Peyer's patch (tissue), 4 donors: ENCODE results near the gene ARNT2.

Source experiments
- POLR2A ChIP-seq, 2 donors: fragments of 450-650 bp; IDR thresholded peaks; one replicate each; pipeline ENCODE4 v1.5.1; 2017; ENCODE audit warnings: antibody characterized with exemption in 2 of 2, mild to moderate bottlenecking in 2 of 2, moderate library complexity in 2 of 2
- TF ChIP-seq, protein P1 (sequence below), 6 experiments: fragments of 450-650 bp in 4 of 6; fragments of 200-600 bp in 2 of 6; sonication (generic) in 1 of 6; IDR thresholded peaks; one replicate each; pipeline ENCODE4 v1.5.1; 2017 to 2019; ENCODE audit warnings: antibody characterized with exemption in 6 of 6, mild to moderate bottlenecking in 3 of 6, moderate library complexity in 1 of 6

DNA sequence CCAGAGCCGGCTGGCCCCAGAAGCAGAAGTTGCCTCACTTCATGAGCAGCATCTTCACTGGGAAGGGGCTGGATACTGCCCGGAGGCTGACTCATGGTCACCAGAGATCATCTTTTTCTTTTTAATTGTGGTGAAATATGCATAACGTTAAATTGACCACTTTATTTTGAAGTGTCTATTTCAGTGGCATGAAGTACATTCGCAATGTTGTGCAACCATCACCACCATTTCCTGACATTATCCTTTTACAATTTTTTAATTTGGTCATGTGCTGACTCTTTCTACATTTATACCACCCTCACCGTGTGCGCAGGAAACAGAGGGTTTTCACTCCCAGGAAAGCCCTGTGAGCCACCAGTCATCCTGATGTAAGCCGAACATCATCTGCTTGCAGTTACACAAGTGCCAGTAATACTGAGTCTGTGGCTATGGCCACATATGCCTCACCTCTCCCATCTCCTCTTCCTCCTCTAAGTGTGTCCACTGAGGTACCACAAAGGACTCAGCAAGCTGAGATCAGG, 239.3 kb downstream of the ARNT2 start:
- TF ChIP-seq, protein P1, sequence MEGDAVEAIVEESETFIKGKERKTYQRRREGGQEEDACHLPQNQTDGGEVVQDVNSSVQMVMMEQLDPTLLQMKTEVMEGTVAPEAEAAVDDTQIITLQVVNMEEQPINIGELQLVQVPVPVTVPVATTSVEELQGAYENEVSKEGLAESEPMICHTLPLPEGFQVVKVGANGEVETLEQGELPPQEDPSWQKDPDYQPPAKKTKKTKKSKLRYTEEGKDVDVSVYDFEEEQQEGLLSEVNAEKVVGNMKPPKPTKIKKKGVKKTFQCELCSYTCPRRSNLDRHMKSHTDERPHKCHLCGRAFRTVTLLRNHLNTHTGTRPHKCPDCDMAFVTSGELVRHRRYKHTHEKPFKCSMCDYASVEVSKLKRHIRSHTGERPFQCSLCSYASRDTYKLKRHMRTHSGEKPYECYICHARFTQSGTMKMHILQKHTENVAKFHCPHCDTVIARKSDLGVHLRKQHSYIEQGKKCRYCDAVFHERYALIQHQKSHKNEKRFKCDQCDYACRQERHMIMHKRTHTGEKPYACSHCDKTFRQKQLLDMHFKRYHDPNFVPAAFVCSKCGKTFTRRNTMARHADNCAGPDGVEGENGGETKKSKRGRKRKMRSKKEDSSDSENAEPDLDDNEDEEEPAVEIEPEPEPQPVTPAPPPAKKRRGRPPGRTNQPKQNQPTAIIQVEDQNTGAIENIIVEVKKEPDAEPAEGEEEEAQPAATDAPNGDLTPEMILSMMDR (IDR thresholded peaks at IDR 0.05), result no peak
- no peak for TF ChIP-seq POLR2A (IDR thresholded peaks at IDR 0.05)
